Measurements from ENCODE around the gene SARS1.
"Not testable (repeated sequence)": the region's sequence is repeated elsewhere in the genome, so short reads cannot be mapped to it uniquely, and the experiment has no call there.

SARS1 gene

DNA sequence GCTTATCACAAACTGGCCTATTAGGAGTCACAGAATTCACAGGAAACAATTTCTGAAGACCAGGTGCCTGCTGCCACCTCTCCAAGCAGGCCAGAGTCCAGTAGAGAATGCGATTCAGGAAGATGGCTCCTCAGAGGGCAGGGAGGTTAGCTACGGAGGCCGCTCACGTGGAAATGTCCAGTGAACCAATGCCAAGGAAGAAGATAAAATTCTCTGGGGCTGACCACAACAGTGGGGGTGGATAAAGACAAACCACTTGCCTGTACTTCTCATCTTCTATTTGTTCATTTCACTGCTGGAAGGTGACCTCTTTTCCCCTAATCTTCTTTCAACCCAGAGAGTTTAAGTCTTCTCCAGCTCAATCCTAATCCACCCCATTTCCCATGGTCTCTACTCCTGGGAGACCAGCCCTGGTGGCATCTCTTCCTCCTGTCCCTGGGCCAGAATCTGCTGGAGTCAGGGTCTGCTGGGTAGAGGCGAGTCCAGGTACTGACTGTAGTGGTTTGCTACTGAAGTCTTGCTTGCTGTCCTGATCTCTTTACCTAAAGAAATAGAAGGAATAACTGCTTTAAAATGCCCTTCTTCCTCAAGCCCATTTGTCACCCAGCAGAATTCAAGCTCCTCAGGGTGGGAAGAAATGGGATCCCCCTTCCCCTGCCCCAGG lies 66.0 kb downstream of the SARS1 start:
- DNase-seq, result no peak

DNA sequence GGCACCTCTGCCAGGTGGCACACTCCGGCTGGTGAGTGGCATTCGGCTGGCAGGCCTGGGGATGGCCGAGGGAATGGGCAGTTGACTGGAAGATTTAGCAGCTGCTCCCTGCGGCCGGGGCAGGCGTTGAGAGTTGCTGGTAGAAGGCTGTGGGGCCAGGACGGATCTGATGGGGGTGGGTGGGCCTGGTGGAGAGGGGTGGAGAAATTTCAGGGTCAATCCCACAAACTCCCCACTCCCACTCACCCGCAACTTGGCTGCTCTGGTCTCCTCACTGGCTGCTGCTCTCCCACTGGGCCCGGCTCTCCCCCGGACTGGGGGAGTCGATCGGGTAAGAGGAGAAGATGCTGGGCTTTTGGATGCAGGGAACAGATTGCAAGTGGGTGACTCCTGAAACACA lies 67.1 kb downstream of the SARS1 start:
- DNase-seq, result no peak

DNA sequence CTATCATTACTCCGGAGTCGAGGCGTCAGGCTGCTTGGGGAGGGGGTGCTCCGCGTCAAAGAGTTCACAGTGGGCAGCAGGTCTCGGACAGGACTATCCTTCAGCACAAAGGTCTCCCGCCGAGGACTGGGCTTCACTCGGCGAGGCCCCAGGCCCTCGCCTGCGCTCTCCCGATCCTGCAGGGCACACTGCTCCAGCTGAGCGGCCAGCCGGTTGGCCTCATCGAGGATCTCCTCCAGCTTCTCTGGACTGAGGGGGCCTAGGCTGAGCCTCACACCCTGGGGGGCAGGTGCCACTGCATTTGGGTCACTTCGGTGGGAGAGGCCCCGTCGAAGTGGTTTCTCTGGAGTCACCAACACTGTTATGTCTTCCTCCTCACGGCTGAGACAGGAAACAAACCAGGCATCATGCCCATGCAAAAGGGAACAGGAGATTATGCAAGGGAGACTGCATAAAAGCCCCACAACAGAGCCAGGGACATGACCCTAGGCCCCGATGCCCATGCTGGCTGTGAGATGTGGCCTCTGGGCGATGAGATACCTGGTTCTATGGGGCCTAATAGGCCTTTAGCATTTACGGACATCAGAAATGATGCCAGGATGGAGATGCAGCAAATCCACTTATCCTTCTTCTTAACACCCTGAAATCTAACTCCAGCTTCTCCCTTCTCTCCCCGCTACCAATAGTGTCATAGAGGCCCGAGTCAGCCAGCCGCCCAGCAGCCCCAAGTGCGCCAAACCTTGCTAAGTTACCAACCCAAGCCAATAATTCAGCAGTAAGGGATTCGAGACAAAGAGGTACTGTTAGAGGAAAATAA lies 68.2 kb downstream of the SARS1 start:
- no peak for DNase-seq

DNA sequence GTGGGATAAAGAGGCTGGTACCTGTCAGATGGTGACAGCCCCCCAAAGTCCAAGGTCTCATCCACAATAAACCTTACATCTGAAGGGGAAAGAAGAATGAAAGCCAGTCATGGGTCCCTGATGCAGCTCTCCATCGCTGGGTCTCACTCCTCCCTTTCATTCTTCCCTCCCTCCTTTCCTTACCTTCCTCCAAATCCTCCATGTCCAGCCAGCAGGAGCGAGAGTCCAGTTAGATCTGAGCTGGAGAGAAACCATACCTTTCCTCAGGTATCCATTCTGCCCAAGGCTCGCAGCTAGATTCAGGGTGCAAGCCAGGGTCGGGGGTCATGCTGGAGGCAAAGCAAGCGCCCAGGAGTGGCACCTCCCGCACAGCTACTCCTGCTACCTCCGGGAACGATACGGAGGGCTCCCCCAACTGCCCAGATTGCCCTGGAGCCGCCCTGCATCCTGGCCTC lies 68.8 kb downstream of the SARS1 start:
- no peak for DNase-seq

DNA sequence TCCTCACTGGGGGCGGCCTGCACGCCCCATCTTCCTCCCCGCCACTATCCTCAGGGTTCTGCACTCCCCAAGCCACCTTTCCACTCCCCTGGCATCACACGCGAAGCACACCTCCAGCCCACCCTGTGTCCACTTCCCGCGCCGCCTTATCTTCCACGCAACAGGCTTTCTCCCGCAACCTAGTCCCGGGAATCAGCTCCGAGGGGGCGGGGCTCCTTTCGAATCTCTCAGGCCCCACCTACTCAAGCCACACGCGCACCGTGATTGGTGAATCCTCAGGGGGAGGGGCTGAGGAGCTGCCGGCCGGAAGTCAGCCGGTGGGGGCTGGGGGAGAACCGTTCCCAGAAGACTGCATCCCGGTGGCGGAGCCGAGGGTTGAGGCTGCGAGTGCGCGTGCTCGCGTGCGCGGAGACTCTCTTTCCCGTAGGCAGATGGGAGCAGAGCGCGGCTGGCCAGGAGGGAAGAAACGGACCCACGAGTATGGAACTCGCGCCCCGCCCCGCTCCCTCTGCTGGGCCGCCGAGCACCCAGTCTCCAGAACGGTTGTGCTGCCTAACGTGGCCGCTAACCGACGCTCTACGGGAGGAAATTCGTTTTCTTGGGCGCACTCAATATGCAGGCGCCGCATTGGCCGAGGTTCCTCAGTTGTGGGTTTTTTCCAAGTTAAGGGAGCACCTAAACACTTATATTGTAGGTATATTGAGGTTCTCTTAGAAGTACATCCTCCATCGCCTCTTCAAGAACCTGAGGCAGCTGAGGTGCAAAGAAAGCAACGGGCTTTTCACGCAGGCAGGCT lies 69.4 kb downstream of the SARS1 start, which contains the start of gene PSRC1:
Gene PSRC1 (minus strand): TSS at position 194 of the 796 bp plus-strand sequence.
- DNase-seq, result peak; percentile 87

DNA sequence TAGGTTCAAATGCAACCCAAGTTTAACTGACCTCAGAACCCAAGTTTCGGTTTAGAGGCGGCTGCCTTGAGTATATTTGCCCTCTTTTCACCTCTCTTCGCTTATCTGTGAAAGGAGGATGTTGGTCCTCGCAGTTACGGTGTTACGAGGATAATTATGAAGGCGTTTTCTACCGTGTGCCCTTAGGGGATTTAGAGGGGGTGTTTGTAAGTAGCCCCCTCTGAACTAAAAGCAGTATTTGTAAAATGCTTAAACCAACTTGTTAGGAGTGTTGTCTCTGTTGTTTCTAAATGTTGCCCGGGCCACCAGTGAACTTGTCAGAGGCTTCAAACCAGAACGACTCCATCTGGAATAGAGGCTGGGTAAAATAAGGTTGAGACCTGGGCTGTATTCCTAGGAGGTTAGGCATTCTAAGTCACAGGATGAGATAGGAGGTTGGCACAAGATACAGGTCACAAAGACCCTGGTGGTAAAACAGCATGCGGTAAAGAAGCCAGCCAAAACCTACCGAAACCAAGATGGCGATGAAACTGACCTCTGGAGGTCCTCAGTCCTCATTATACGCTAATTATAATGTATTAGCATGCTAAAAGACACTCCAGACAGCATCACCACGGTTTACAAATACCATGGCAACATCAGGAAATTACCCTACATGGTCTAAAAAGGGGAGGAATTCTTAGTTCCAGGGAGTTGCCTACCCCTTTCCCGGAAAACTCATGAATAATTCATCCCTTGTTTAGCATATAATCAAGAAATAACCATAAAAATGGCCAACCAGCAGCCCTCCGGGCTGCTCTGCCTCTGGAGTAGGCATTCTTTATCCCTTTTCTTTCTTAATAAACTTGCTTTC lies 70.3 kb downstream of the SARS1 start:
- no peak for DNase-seq

DNA sequence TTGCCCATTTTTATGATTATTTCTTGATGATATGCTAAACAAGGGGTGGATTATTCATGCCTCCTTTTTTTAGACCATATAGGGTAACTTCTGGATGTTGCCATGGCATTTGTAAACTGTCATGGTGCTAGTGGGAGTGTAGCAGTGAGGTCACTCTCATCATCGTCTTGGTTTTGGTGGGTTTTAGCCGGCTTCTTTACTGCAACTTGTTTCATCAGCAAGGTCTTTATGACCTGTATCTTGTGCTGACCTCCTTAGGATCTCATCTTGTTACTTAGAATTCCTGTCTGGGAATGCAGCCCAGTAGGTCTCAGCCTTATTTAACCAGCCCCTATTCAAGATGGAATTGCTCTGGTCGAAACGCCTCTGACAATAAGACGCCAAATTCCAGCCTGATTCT lies 73.0 kb downstream of the SARS1 start:
- not testable (repeated sequence) for DNase-seq
